HG03175 (cell line): Measurements from ENCODE around the gene MBD1.
A peak's percentile ranks its signal among the peaks of the same experiment; 100 is the strongest.
"Not testable (repeated sequence)": the region's sequence is repeated elsewhere in the genome, so short reads cannot be mapped to it uniquely, and the experiment has no call there.

Source experiments
- ATAC-seq: cut with Tn5 transposase; IDR thresholded peaks from one replicate; pipeline ENCODE4 v1.9.1; 2021; ENCODE audit warnings: mild to moderate bottlenecking, moderate library complexity; ENCODE audit not compliant: unreplicated experiment

The MBD1 gene

GRCh38 chr18:50281295-50281971 lies at the start of gene MBD1:
Gene MBD1 (minus strand): TSS chr18:50281523. CDS start chr18:50279992, 1,531 bp downstream.
- ATAC-seq, result peak; percentile 95

- no peak for ATAC-seq
These were observed 48.9 kb upstream of the MBD1 start for GRCh38 chr18:50330176-50330575.

- ATAC-seq, result no peak
These were observed 46.7 kb upstream of the MBD1 start for GRCh38 chr18:50327983-50328382.

GRCh38 chr18:50320719-50321118 lies 39.4 kb upstream of the MBD1 start:
- ATAC-seq, result peak; percentile 72

- peak; percentile 72 for ATAC-seq
These were observed 34.0 kb upstream of the MBD1 start for GRCh38 chr18:50315100-50315871.

- no peak for ATAC-seq
These were observed 32.6 kb upstream of the MBD1 start for GRCh38 chr18:50313873-50314460.

- peak; percentile 30 for ATAC-seq
These were observed 31.8 kb upstream of the MBD1 start for GRCh38 chr18:50313031-50313607.

GRCh38 chr18:50312296-50313030 lies 31.1 kb upstream of the MBD1 start:
- ATAC-seq, result peak; percentile 76

GRCh38 chr18:50311650-50312049 lies 30.3 kb upstream of the MBD1 start:
- no peak for ATAC-seq

GRCh38 chr18:50310080-50310479 lies 28.8 kb upstream of the MBD1 start:
- ATAC-seq, result no peak

- ATAC-seq, result not testable (repeated sequence)
These were observed 27.5 kb upstream of the MBD1 start for GRCh38 chr18:50308851-50309250.

- ATAC-seq, result peak; percentile 95
These were observed 26.6 kb upstream of the MBD1 start for GRCh38 chr18:50307738-50308470.

GRCh38 chr18:50307400-50307737 lies 26.0 kb upstream of the MBD1 start:
- no peak for ATAC-seq

GRCh38 chr18:50306944-50307343 lies 25.6 kb upstream of the MBD1 start:
- ATAC-seq, result no peak

- ATAC-seq, result no peak
These were observed 19.8 kb upstream of the MBD1 start for GRCh38 chr18:50301074-50301473.

GRCh38 chr18:50299626-50300388 lies 18.5 kb upstream of the MBD1 start:
- no peak for ATAC-seq

- ATAC-seq, result no peak
These were observed 17.3 kb upstream of the MBD1 start for GRCh38 chr18:50298443-50299284.

- peak; percentile 100 for ATAC-seq
These were observed 16.5 kb upstream of the MBD1 start for GRCh38 chr18:50297621-50298442.
